AG04450 (cell line): ENCODE results near the gene PRR13. TPM values are rescaled to one million over a fixed set of nuclear protein-coding genes. Genes with fewer than 3 reads are reported as not detected.
"Not testable (repeated sequence)": the region's sequence is repeated elsewhere in the genome, so short reads cannot be mapped to it uniquely, and the experiment has no call there.

ENCODE experiments used
- CTCF ChIA-PET: fragments of 300-600, 350-600 bp; formaldehyde crosslinking; extraction: SDS; loops from one replicate; lab custom pipeline; 2022; ENCODE audit warnings: antibody characterized with exemption, inconsistent platforms; lab: Charles Lee
- POLR2A ChIA-PET: fragments of 350-600 bp; formaldehyde crosslinking; extraction: SDS; loops from one replicate; lab custom pipeline; 2021; ENCODE audit warnings: antibody characterized with exemption, inconsistent platforms; lab: Yijun Ruan, JAX
- DNase-seq: peaks from one replicate; pipeline ENCODE4 v3.0.0-alpha.2; 2011; ENCODE audit warnings: low read depth, low spot score
- H3K27ac ChIP-seq: one replicate; pipeline ENCODE4 v1.5.1; 2012; ENCODE audit warnings: low read depth, low read length, control low read depth
- H3K27me3 ChIP-seq: one replicate; pipeline ENCODE4 v1.6.0; 2012; ENCODE audit warnings: low read length; ENCODE audit not compliant: control insufficient read depth, insufficient read depth
- H3K4me3 ChIP-seq: 2 replicates; pipeline ENCODE4 v1.5.1; 2011; ENCODE audit warnings: mild to moderate bottlenecking, low read depth, low read length, control low read depth
- H3K9me3 ChIP-seq: 2 replicates; pipeline ENCODE4 v1.5.1; 2012; ENCODE audit warnings: low read length; ENCODE audit not compliant: control insufficient read depth, insufficient read depth
- polyA plus RNA-seq: library from polyadenylated mRNA; depleted of rRNA; stranded (reverse); fragments of >200 nt; gene quantifications from 2 replicates; pipeline ENCODE4 v1.2.3, GENCODE V29; 2011
- TF ChIP-seq, protein P1 (sequence below): IDR thresholded peaks from 2 replicates; pipeline ENCODE4 v1.5.1; 2011; ENCODE audit warnings: low read depth, low read length, control low read depth, inconsistent platforms

The PRR13 gene
- polyA plus RNA-seq, 1 experiment = 71.4 TPM

DNA sequence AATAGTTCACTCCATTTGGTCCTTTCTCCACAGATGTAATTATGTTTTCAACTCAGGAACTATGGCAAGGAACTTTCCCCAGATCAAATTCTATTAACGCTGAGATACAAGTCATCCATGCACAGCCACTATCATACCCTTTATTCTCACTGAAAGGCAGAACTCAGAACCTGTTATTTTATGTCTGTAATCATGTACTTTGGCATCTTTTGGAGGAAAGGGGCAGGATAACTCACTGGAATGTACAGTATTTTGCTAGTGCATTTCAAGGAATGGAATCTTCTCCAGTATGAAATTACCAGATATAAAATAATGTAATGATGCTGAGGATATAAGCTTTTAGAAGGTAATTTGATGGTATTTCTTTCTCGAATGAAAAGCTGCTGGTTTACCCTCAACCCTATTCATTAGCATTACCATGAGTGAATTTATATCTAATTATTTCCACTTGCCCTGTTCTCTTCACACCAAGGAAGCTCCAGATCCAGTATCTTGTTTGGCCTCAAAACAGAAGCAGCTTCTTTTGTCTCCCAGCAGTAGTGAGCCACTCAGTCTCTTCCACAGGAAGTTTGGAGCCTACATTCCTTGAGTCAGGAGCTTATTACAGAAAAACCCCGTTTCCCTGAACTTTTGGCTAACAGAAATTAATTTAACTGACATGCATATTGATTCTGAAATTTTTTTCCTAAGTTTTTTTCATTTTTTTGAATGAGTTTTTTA, 27.9 kb upstream of the PRR13 start:
- Histone ChIP-seq H3K4me3 (no peak overlapping the region), H3K27me3 (no peaks in the 10 kb centered on the region), H3K9me3 (no peaks in the 10 kb centered on the region), H3K27ac (no peak overlapping the region)
- POLR2A ChIA-PET = no interaction called here
- CTCF ChIA-PET = interaction anchor here (2.5 to 2.8 kb wide), 2 partner anchors 61 to 68 kb away, joined by 16 to 25 read pairs; no protein-coding TSS in a partner anchor
- no peak for DNase-seq
- TF ChIP-seq, protein P1, sequence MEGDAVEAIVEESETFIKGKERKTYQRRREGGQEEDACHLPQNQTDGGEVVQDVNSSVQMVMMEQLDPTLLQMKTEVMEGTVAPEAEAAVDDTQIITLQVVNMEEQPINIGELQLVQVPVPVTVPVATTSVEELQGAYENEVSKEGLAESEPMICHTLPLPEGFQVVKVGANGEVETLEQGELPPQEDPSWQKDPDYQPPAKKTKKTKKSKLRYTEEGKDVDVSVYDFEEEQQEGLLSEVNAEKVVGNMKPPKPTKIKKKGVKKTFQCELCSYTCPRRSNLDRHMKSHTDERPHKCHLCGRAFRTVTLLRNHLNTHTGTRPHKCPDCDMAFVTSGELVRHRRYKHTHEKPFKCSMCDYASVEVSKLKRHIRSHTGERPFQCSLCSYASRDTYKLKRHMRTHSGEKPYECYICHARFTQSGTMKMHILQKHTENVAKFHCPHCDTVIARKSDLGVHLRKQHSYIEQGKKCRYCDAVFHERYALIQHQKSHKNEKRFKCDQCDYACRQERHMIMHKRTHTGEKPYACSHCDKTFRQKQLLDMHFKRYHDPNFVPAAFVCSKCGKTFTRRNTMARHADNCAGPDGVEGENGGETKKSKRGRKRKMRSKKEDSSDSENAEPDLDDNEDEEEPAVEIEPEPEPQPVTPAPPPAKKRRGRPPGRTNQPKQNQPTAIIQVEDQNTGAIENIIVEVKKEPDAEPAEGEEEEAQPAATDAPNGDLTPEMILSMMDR = no peak

DNA sequence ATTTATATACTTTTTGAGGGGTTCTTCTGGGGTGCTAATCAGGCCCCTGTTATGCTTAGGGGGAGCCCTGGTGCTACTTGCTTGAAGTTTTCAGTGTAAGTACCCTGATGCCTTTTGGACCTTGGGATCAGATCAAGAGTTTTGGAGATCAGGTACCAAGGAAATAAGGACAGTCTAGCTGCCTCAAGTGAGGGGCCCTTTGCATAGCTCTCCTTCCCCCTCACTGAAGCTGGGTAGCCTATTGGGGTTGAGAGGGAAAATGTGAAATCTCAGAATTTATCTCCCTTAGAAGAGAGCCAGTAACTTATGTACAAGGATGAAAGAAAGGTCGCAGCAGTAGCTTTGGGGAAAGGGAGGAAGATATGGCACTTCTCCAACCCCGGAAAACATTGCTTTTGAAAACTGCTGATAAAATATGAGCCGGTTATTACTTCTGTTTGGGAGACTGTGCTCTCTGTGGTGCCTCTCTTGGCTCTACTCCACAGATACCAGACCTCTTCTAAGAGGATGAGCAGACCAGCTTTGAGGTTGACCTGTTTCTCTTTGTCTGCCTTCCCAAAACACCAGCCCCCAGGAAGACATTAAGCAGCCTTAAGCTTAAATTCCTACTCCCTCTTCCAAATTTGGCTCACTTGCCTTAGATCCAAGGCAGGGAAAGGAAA, 26.6 kb upstream of the PRR13 start:
- DNase-seq = no peak
- H3K4me3 ChIP-seq = no peak overlapping the region
- no peak overlapping the region for H3K27ac ChIP-seq
- TF ChIP-seq, protein P1 = no peak
- ChIA-PET CTCF (interaction anchor here (0.6 to 2.8 kb wide), 7 partner anchors 18 to 94 kb away, joined by 3 to 25 read pairs (median 5); partner anchors contain the start of gene AAAS), POLR2A (interaction anchor here (0.6 kb wide), 1 partner anchor 88 kb away, joined by 4 read pairs; no protein-coding TSS in a partner anchor)
- H3K9me3 ChIP-seq = no peaks in the 10 kb centered on the region
- no peaks in the 10 kb centered on the region for H3K27me3 ChIP-seq

DNA sequence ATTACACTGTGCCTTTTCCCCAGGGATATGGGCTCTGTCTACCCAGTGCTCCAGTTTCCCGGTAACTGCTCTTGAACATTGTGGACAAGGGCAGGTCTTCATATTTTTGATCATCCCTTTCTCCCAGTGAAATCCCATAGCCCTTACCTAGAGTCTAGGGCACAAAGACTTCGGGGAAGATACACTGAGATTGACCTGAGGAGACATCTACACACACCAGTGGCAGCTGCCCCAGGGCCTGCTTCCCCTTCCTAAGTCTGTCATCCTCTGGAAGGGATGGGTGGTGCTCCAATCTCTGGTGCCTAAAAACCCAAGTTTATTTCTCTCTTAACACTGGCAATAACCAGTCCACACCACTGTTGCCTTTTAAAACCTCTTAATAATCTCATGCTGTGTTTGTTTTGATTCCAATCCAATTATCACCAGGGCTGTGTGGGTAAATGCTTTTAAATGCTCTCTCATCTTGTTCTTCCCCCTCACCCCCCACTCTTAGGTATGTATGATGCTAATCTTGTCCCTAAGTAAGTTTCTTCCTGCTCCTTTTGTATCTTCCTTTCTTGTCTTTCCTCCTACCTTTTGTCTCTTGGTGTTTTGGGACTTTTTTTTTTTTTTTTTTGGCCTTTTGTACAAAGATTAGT, 25.7 kb upstream of the PRR13 start:
- CTCF ChIA-PET = interaction anchor here (0.6 to 2.8 kb wide), 5 partner anchors 26 to 95 kb away, joined by 3 to 25 read pairs (median 16); partner anchors contain the start of gene AAAS

DNA sequence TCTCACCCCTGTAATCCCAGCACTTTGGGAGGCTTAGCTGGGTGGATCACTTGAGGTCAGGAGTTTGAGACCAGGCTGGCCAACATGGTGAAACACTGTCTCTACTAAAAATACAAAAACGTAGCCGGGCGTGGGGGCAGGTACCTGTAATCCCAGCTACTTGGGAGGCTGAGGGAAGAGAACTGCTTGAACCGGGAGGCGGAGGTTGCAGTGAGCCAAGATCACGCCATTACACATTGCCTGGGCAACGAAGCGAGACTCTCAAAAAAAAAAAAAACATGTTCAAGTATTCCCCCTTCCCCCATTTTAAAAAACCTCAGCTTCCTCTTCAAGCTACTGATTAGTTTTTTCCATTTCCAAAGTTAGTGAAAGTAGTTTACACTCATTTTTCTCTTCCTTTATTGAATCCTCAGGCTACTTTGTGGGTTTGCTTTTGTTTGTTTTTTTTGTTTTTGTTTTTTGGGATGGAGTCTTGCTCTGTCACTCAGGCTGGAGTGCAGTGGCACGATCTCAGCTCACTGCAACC, 24.2 kb upstream of the PRR13 start:
- H3K9me3 ChIP-seq, H3K27me3 ChIP-seq, H3K4me3 ChIP-seq, DNase-seq, H3K27ac ChIP-seq: not testable (repeated sequence)
- ChIA-PET POLR2A (interaction anchor here (0.6 to 1.2 kb wide), 3 partner anchors 28 to 96 kb away, joined by 3 to 8 read pairs (median 4); partner anchors contain the start of gene AAAS), CTCF (interaction anchor here (0.6 to 2.8 kb wide), 6 partner anchors 63 to 220 kb away, joined by 3 to 24 read pairs (median 8); partner anchors contain the start of gene AAAS)

More for the DNA sequence above, 25.7 kb upstream of the PRR13 start:
- not testable (repeated sequence) for DNase-seq, H3K27me3 ChIP-seq, H3K9me3 ChIP-seq, H3K27ac ChIP-seq, H3K4me3 ChIP-seq
- POLR2A ChIA-PET = interaction anchor here (0.7 kb wide), 1 partner anchor 28 kb away, joined by 3 read pairs; no protein-coding TSS in a partner anchor

DNA sequence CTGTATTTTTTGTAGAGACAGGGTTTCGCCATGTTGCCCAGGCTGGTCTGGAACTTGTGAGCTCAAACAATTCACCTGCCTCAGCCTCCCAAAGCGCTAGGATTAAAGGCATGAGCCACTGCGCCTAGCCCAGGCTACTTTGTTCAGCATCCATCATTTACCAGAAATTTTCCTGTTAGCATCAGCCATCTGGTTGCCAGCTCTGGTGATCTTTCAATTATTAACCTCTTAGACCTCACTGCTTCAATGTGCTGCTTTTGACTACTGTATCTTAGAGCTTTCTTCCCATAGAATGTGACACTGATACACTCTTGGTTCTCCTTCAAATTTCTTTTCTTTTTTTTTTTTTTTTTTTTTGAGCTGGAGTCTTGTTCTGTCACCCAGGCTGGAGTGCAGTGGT, 23.3 kb upstream of the PRR13 start:
- TF ChIP-seq, protein P1 = no peak
- DNase-seq = no peak
- Histone ChIP-seq H3K27me3 (no peaks in the 10 kb centered on the region), H3K4me3 (no peak overlapping the region), H3K27ac (no peak overlapping the region), H3K9me3 (no peaks in the 10 kb centered on the region)
- ChIA-PET POLR2A (interaction anchor here (0.6 to 1.2 kb wide), 2 partner anchors 39 to 97 kb away, joined by 3 to 8 read pairs; no protein-coding TSS in a partner anchor), CTCF (interaction anchor here (0.6 to 2.8 kb wide), 5 partner anchors 35 to 97 kb away, joined by 3 to 24 read pairs (median 10); partner anchors contain the start of gene AAAS)
